Ovary (tissue), 3 donors: Measurements from ENCODE around the gene SEC61B.

Experiments used
- EP300 ChIP-seq: sonication (generic); formaldehyde crosslinking; IDR thresholded peaks from one replicate; pipeline ENCODE4 v1.6.1; 2017; ENCODE audit warnings: antibody characterized with exemption
- TF ChIP-seq, protein P1 (sequence below), 3 donors: fragments of 450-650 bp in 2 of 3; fragments of 200-600 bp in 1 of 3; IDR thresholded peaks; one replicate each; pipeline versions ENCODE4 v1.5.1 to v1.8.0; 2016 to 2022; ENCODE audit warnings: antibody characterized with exemption in 3 of 3, mild to moderate bottlenecking in 1 of 3
- donor health status: DM: no; HTN: no; CAD: no.

DNA sequence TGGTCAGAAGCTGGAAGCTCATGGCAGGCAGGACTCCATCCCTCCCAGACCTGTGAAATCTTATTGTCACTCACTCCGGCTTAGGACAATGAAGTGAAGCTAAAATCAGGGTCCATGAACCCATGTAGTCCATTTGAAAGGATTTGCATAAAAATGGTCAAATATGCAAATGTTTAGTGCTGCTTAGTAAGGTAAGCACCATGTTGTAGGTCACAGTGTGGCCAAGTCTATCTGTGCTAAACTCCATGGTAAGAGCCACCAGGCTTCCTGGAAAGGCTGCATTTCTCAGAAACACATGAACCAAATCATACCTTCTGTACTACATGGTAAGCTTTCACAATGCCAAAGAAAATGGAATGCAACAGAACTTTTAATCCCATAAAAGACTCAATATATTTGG, 6.0 kb upstream of the SEC61B start:
- TF ChIP-seq, protein P1, sequence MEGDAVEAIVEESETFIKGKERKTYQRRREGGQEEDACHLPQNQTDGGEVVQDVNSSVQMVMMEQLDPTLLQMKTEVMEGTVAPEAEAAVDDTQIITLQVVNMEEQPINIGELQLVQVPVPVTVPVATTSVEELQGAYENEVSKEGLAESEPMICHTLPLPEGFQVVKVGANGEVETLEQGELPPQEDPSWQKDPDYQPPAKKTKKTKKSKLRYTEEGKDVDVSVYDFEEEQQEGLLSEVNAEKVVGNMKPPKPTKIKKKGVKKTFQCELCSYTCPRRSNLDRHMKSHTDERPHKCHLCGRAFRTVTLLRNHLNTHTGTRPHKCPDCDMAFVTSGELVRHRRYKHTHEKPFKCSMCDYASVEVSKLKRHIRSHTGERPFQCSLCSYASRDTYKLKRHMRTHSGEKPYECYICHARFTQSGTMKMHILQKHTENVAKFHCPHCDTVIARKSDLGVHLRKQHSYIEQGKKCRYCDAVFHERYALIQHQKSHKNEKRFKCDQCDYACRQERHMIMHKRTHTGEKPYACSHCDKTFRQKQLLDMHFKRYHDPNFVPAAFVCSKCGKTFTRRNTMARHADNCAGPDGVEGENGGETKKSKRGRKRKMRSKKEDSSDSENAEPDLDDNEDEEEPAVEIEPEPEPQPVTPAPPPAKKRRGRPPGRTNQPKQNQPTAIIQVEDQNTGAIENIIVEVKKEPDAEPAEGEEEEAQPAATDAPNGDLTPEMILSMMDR (IDR thresholded peaks at IDR 0.05), result no peak
- TF ChIP-seq EP300, result no peak
